Cardiac muscle cell (in vitro differentiated cells and primary cell): Measurements from ENCODE around the gene ILDR1. TPM values are rescaled to one million over a fixed set of nuclear protein-coding genes. Genes with fewer than 3 reads are reported as not detected.

Experiments used
- DNase-seq, 2 donors: peaks; one replicate each; pipeline versions ENCODE4 v3.0.0 to v3.0.0-alpha.2; 2010 to 2017; ENCODE audit warnings: low read depth in 1 of 2, low spot score in 1 of 2
- H3K27ac ChIP-seq: fragments of 200-600 bp; sonication (generic); 2 replicates; pipeline ENCODE4 v1.5.1; 2016
- H3K27me3 ChIP-seq: fragments of 200-600 bp; sonication (generic); 2 replicates; pipeline ENCODE4 v1.6.0; 2016; ENCODE audit warnings: control low read depth
- H3K36me3 ChIP-seq: fragments of 200-600 bp; sonication (generic); 2 replicates; pipeline ENCODE4 v1.5.1; 2016; ENCODE audit warnings: control low read depth
- H3K4me1 ChIP-seq: fragments of 200-600 bp; sonication (generic); 2 replicates; pipeline ENCODE4 v1.8.1; 2017; ENCODE audit warnings: low read depth, mild to moderate bottlenecking, mixed run types
- H3K4me3 ChIP-seq: fragments of 200-600 bp; sonication (generic); 2 replicates; pipeline ENCODE4 v1.5.1; 2016; ENCODE audit warnings: mild to moderate bottlenecking
- H3K9me3 ChIP-seq: fragments of 200-600 bp; sonication (generic); 2 replicates; pipeline ENCODE4 v1.5.1; 2017; ENCODE audit warnings: low read depth, mild to moderate bottlenecking, control low read depth
- polyA plus RNA-seq: library from polyadenylated mRNA; unstranded; fragments of >200 nt; fragmentation: Nextera tagmentation; extraction: Ambion mirVana; gene quantifications from 2 replicates; pipeline ENCODE4 v1.2.1, GENCODE V29; 2016
- total RNA-seq: library from RNA; depleted of rRNA; stranded (reverse); fragments of >200 nt; gene quantifications from 2 replicates; pipeline ENCODE4 v1.2.3, GENCODE V29; 2016
- TF ChIP-seq, protein P1 (sequence below): IDR thresholded peaks from 2 replicates; pipeline ENCODE4 v1.5.1; 2012; ENCODE audit warnings: low read depth, mild to moderate bottlenecking, low read length

ILDR1 gene
- total and polyA plus RNA-seq, 2 experiments from 2014 or later, result 0.30 TPM; not detected in 1

- no peaks in the 10 kb centered on the region for H3K4me1 ChIP-seq
- H3K9me3 ChIP-seq, result no peaks in the 10 kb centered on the region
- no peak overlapping the region for H3K27ac ChIP-seq
- no peak overlapping the region for H3K4me3 ChIP-seq
- no peaks in the 10 kb centered on the region for H3K36me3 ChIP-seq
- no peak for DNase-seq
- TF ChIP-seq, protein P1, sequence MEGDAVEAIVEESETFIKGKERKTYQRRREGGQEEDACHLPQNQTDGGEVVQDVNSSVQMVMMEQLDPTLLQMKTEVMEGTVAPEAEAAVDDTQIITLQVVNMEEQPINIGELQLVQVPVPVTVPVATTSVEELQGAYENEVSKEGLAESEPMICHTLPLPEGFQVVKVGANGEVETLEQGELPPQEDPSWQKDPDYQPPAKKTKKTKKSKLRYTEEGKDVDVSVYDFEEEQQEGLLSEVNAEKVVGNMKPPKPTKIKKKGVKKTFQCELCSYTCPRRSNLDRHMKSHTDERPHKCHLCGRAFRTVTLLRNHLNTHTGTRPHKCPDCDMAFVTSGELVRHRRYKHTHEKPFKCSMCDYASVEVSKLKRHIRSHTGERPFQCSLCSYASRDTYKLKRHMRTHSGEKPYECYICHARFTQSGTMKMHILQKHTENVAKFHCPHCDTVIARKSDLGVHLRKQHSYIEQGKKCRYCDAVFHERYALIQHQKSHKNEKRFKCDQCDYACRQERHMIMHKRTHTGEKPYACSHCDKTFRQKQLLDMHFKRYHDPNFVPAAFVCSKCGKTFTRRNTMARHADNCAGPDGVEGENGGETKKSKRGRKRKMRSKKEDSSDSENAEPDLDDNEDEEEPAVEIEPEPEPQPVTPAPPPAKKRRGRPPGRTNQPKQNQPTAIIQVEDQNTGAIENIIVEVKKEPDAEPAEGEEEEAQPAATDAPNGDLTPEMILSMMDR, result no peak
- no peaks in the 10 kb centered on the region for H3K27me3 ChIP-seq
Observed at GRCh38 chr3:121994551-121994950, 27.5 kb downstream of the ILDR1 start.

- no peak overlapping the region for H3K4me3 ChIP-seq
- TF ChIP-seq, protein P1, result no peak
- no peaks in the 10 kb centered on the region for H3K4me1 ChIP-seq
- H3K9me3 ChIP-seq, result no peaks in the 10 kb centered on the region
- no peaks in the 10 kb centered on the region for H3K27me3 ChIP-seq
- H3K36me3 ChIP-seq, result no peaks in the 10 kb centered on the region
- no peak overlapping the region for H3K27ac ChIP-seq
- DNase-seq, result no peak
Observed at GRCh38 chr3:121992601-121993560, 29.2 kb downstream of the ILDR1 start.

DNA sequence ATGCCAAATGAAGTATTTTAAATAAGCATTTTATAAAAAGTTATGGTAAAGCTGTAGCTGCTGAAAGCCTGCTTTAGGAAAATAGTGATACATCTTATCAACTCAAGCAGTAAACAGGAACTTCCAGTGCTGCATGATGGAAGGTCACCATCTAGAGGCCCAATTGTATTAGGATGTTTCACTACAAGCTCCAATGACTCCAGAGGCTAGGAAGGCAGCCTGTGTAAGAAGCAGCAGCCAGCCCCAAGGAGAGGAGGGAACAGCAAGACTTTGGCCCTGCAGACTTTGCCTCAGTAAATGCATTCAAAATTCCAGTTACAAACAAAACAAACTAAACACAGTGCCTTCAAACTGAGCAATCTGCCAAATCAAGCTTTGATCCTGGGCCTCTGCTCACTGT, 32.1 kb downstream of the ILDR1 start:
- Histone ChIP-seq H3K27me3 (no peaks in the 10 kb centered on the region), H3K4me3 (no peak overlapping the region), H3K4me1 (no peaks in the 10 kb centered on the region), H3K36me3 (no peaks in the 10 kb centered on the region), H3K9me3 (no peaks in the 10 kb centered on the region), H3K27ac (no peak overlapping the region)
- TF ChIP-seq, protein P1, result peak; percentile 7
- DNase-seq, result peak; percentile 26 to 51

DNA sequence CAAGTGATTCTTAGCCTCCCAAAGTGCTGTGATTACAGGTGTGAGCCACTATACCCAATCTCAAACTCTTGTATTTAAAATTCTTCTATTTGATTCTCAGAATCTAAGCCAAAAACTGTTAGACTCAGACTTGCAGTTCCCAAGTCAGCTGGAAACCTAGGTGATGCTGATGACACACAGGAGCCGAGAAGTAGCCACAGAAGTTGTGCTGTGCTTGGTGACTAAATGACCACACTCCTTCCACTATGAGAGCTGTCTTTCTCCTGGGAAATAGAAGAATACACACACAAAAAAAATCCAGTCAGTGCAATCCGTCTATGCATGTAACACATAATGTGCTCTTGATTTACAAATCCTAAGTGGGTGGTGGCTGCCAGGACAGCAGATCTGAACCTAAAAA, 33.9 kb downstream of the ILDR1 start:
- Histone ChIP-seq H3K4me1 (no peaks in the 10 kb centered on the region), H3K27ac (no peak overlapping the region), H3K9me3 (no peaks in the 10 kb centered on the region), H3K4me3 (no peak overlapping the region), H3K27me3 (no peaks in the 10 kb centered on the region), H3K36me3 (no peaks in the 10 kb centered on the region)
- no peak for DNase-seq
- TF ChIP-seq, protein P1, result no peak

- H3K36me3 ChIP-seq, result no peaks in the 10 kb centered on the region
- no peaks in the 10 kb centered on the region for H3K4me1 ChIP-seq
- no peak overlapping the region for H3K4me3 ChIP-seq
- no peaks in the 10 kb centered on the region for H3K9me3 ChIP-seq
- DNase-seq, result no peak
- TF ChIP-seq, protein P1, result no peak
- no peak overlapping the region for H3K27ac ChIP-seq
- no peaks in the 10 kb centered on the region for H3K27me3 ChIP-seq
Observed at GRCh38 chr3:121985846-121986245, 36.2 kb downstream of the ILDR1 start.
